ENCODE data around the gene HIGD1B.
"Not testable (repeated sequence)": the region's sequence is repeated elsewhere in the genome, so short reads cannot be mapped to it uniquely, and the experiment has no call there.

The HIGD1B gene

DNA sequence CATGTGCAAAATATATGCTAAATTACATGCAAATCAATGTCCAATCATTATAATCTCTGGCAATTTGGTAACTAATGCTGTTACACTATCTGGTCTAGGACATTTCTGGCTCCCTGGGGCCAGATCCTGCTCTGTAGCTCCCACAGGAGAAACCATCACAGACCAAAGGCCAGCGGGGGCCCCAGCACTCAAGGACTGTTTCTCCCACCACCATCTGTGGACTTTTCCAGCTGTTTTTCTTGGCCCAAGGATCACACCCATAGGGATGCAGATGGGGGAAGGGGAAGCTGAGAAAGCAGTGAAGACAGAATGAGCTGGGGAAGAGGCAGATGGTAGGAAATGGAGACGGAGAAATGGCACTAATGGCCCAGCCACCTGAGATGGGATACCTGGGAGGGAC, at the start of gene HIGD1B:
Gene HIGD1B (plus strand): TSS at position 298 of the 400 bp plus-strand sequence. CDS start 270 bp downstream, outside the sequence.
- DNase-seq: no peak

DNA sequence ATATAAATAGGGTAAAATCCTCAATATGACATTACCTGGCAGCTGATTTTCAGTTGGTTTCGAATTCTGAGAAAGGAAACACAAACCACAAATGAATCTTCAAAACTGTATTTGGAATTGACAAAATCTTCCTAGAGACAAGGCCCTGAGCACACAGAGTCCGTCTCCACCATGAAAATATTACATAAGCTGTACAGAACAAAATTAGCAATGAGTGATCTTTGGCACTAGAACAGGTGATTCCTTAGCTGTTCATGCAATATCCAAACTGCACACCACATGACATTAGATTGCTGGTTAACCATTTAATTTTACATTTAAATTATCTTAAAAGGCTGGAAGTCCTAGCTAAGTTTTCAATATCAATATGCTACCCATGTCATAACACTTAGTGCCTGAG, 49.3 kb upstream of the HIGD1B start:
- DNase-seq: no peak

DNA sequence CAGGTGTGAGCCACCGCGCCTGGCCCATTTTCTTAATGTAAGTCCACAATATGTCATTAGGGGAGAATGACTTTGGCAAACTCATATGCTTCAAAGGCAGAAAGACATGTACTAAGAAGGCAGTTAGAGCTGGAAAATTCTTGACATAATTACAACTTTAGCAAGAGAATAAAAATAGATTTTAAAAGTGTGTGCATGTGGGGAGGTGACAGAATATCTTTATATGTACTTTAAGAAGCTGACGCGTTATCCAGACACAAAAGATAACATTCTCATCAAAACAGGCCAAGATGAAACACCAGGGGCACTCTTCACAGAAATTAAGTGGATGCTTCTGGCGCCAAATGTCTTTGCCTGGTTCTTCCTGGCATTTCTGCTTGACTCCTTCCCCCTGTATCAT, 45.8 kb upstream of the HIGD1B start:
- DNase-seq: no peak

DNA sequence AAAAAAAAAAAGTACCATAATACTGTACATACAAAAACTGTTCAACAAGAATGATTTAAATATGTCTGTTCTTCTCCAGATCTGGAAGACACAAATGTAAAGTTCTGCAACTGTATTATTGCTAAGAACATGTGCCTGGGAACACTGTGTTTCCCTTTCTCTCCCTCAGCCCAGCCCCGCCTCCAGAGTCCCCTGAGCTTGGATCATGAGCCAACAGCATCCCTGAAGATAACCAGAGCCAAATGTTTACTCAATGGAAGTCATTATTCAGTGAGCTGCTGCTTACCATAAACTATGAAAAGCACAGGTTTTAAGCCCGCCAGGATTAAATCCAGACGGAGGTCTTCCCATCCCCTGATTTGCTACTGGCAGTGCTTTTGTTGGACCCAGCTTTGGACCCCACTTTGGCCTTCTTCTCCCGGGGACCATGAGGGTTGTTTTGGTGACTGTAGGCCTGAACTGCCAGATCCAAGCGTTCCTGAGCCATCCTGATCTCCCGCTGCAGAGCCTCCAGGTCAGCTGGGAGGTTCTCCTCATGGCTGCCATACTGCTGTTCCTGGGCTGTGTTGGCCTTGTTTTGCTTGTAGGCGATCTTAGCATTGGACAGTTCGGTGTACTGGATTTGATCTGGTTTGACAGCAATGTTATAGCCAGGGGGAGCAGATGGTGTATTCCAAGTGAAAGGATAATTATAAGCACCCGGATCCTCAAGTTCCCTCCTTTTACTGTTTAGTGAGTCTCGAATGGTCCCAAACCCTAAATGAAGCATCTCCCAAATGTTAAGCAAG, 43.2 kb upstream of the HIGD1B start:
- no peak for DNase-seq

- DNase-seq: no peak
Observed at GRCh38 chr17:44807093-44807816, 40.4 kb upstream of the HIGD1B start.

DNA sequence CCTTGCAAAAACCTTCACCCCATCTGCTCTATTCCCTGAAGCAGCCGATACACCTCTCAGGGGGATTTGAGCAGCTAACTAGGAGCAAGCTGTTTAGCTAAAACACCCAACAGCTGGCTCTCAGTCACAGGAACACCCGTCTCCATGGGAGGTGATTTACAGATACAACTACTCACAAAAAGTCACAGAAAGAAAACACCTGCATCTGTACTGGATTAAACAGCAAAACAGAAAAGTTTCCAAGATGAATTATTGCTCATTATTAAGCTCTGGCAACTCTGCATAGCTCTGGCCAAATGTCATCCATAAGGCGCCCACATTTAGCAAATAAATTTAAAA, 39.9 kb upstream of the HIGD1B start:
- DNase-seq: no peak

DNA sequence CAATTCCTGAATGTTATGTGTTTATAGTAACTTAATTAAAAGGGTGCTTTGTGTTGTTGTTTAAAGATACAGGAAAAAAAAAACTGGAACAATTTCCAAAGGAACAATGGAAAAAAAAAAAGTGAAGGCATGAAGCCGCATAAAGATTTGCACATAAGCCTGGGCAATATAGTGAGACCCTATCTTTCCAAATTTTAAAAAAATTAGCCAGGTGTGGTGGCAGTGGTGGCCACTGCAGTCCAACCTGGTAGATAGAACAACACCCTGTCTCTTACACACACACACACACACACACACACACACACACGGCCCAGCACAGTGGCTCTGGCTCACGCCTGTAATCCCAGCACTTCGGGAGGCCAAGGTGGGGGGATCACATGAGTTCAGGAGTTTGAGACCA, 39.5 kb upstream of the HIGD1B start:
- no peak for DNase-seq

- DNase-seq: not testable (repeated sequence)
Observed at GRCh38 chr17:44808656-44809388, 38.9 kb upstream of the HIGD1B start.

DNA sequence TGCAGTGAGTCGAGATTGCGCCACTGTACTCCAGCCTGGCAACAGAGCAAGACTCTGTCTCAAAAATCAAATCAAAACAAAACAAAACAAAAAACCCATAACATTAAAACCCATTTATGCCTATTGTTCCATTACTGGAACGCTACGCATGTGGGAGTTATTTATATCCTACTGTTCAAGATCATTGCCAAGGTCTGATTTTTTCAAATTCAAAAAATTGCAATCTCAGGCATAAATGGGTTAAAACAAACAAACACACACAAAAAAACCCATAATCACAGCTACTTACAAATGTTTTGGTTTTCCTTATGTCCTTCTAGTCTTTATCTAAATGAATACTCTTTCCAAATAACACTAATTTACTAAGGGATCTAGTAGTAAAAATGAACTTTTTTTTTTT, 35.4 kb upstream of the HIGD1B start:
- DNase-seq: no peak

DNA sequence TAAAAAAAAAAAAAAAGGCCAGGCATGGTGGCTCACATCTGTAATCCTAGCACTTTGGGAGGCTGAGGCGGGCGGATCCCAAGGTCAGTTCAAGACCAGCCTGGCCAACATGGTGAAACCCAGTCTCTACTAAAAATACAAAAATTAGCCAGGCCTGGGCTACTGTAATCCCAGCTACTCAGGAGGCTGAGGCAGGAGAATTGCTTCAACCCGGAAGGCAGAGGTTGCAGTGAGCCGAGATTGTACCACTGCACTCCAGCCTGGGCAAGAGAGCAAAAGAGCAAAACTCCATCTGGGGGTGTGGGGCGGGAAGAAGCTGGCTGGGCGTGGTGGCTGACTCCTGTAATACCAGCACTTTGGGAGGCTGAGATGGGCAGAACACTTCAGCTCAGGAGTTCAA, 29.2 kb upstream of the HIGD1B start:
- not testable (repeated sequence) for DNase-seq

DNA sequence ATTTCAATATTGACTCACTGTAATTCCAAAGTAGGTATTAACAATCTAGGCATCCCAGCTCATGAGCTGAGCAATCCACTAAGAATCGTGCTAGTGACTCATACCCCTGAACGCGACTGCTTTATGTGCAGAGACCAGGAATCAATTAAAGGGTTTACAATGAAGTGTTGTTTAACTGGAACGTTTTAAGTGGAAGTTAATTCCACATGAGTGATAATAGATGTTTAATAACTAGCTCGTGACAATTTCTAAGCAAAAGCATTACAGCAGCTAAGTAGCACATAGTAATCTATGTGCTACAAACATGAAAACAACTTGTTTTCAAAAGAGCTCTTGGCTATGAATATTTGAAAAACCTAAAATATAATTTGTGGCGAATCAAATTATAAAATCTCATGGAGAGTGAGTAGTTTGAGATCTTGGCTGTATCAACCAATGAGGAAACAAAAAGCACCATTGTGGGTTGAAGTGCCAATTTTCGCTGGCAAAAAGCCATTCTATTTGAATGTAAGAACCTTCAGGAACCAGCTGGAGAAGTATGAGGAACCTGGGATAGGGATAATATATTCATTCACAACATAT, 27.0 kb upstream of the HIGD1B start:
- DNase-seq: peak; percentile 92

DNA sequence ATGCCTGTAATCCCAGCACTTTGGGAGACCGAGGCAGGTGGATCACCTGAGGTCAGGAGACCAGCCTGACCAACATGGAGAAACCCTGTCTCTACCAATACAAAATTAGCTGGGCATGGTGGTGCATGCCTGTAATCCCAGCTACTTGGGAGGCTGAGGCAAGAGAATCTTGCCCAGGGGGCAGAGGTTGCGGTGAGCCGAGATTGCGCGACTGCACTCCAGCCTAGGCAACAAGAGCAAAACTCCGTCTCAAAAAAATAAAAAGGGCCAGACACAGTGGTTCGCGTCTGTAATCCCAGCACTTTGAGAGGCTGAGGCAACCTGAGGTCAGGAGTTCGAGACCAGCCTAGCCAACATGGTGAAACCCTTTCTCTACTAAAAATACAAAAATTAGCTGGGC, 22.4 kb upstream of the HIGD1B start:
- DNase-seq: not testable (repeated sequence)

GRCh38 chr17:44826123-44826790, 21.4 kb upstream of the HIGD1B start:
- DNase-seq: no peak

DNA sequence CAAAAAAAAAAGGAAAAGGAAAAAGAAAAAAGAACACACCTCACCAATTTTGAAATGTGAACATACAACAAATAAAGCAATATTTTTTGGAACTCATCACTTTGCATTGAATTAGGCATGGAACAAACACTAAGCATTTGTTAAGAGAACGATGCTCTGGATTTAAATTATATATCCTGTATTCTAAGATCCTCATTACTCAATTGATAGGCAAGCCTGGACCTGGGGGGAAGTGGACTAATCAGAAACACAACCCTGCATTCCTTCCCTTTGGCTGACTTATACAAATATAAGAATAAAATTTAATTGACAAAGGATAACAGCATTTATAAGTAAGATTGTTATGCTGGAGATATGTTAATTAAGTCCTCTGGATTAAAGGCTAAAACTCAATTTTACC, 19.8 kb upstream of the HIGD1B start:
- DNase-seq: no peak

DNA sequence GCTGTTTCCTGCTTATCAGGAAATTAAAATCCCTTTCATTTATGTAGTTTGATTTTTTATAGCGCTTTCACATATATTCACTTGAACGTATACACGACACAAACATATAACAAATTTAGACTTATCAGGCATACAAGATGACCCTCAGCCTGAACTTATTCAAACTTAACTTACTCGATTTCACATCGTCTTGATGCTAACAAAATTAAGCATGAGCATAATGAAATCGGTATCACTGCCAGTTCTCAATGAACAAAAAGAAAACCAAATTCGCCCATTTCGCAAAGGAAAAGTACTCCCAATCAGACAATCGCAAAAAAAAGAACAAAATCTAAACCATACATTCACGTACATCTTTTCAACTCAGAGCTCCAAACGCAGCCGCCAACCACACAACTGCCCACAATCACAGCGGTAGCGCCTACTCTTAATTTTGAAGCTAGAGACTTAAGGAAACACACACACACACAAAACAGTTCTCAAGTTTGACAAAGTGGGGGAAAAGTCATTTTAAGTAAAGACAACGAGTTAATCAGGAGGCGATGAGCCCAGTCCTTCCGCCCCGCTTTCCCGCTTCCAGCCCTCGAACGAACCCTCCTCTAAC, 18.7 kb upstream of the HIGD1B start:
- DNase-seq: no peak

- DNase-seq: no peak
Observed at GRCh38 chr17:44829523-44830358, 17.9 kb upstream of the HIGD1B start, which contains the start of gene GJC1. Gene GJC1, minus strand, starts transcription at chr17:44830287. Its CDS starts 24,470 bp downstream, at chr17:44805817.

DNA sequence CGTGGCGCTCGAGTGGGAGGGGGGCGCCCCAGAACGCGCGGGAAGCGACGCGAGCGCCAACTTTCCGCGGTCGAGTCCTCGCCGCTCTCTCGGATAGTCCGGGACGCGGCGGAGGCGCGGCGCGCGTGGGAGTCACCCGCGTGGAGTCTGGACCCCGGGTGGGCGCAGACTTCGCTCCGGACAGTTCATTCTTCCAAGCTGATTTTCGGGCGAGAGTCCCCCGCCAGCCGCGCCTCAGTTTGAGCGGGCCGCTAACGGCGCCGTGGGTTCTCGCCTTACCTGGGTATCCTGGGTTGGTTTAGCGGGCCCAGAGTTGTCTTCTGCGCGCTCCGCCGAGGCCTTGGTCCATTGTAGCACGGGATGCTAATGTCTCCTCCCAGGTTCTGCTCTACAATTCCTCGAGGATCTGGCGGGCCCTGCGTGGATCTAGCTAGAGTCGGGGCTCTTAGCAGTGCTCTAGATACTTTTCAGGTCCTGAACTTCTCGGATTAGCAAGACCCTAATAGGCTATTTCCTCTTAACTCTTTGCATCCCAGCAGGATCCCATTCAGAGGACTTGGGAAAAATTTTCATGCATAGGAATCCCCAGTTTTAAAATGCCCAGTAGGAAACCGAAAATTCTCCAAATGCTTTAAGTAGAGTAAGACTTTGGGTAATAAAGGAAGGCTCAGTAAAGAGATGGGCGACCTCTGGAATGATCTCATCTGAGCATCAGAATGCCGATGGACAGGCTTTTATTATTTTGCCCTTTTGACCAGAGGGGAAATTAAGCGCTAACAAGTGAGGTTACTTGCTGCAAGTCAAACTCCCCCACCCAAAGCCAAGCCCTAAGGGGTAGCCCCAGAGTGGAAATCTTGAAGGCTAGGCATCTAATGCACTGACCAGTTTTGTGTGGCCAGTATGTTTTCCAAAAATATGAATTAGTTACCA, 17.1 kb upstream of the HIGD1B start:
- no peak for DNase-seq

DNA sequence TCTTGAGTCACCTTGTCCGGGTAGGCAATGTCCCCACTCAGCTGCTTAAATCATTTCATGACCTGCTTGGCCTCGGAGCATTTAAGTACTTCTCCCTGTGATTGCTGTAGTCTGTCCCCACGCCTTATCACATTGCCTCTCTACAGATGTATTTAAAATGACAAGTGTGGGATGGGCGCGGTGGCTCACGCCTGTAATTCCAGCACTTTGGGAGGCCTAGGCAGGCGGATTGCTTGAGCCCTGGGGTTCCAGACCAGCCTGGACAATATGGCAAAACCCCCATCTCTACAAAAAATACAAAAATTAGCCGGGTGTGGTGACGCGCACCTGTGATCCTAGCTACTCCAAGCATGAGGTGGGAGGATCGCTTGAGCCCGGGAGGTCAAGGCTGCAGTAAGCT, 16.3 kb upstream of the HIGD1B start:
- no peak for DNase-seq

DNA sequence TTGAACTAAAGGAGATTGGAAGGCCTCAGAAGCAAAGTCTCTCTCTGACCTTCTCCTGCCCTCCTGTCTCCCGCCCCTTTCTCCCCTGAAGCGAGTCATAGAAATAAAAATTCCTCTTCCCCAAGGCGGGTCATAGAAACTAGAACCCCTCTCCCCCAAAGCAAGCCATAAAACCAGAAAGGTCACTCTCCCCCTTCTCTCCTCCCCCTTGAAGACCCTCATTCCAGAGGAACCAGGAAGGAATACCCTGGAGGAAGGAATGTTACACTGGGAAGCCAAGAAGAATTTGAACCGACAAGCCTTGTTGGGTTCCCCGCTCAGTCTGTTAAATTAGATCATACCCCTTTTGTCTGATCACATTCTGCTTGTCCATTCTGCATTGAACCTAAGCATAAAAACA, 14.9 kb upstream of the HIGD1B start:
- no peak for DNase-seq

- no peak for DNase-seq
Observed at GRCh38 chr17:44837196-44837595, 10.5 kb upstream of the HIGD1B start.
